ENCODE results near the gene PHYHD1.

PHYHD1 gene

GRCh38 chr9:128901379-128901778, 19.4 kb upstream of the PHYHD1 start:
- ATAC-seq = no peak

GRCh38 chr9:128901822-128902221, 19.0 kb upstream of the PHYHD1 start:
- DNase-seq = no peak

More at GRCh38 chr9:128901379-128901778, 19.4 kb upstream of the PHYHD1 start:
- no peak for DNase-seq

GRCh38 chr9:128902351-128903078, 18.3 kb upstream of the PHYHD1 start:
- ATAC-seq (peak; percentile 89), DNase-seq (peak; percentile 84)

More at GRCh38 chr9:128901822-128902221, 19.0 kb upstream of the PHYHD1 start:
- ATAC-seq = no peak

GRCh38 chr9:128903079-128903461, 17.7 kb upstream of the PHYHD1 start:
- ATAC-seq (no peak), DNase-seq (no peak)

GRCh38 chr9:128903871-128904620, 16.7 kb upstream of the PHYHD1 start:
- ATAC-seq = no peak
- DNase-seq = no peak

- no peak for DNase-seq
- ATAC-seq = no peak
Observed at GRCh38 chr9:128905964-128906363, 14.8 kb upstream of the PHYHD1 start.

- ATAC-seq = no peak
- no peak for DNase-seq
Observed at GRCh38 chr9:128906741-128907140, 14.0 kb upstream of the PHYHD1 start.

- DNase-seq (no peak), ATAC-seq (no peak)
Observed at GRCh38 chr9:128908372-128908771, 12.4 kb upstream of the PHYHD1 start.

GRCh38 chr9:128909859-128910258, 10.9 kb upstream of the PHYHD1 start:
- ATAC-seq = peak; percentile 33

GRCh38 chr9:128910906-128911305, 9.9 kb upstream of the PHYHD1 start:
- ATAC-seq (no peak), DNase-seq (no peak)

More at GRCh38 chr9:128909859-128910258, 10.9 kb upstream of the PHYHD1 start:
- DNase-seq = no peak

- ATAC-seq (no peak), DNase-seq (no peak)
Observed at GRCh38 chr9:128911529-128912035, 9.2 kb upstream of the PHYHD1 start.

- ATAC-seq (peak; percentile 48), DNase-seq (no peak)
Observed at GRCh38 chr9:128912270-128912853, 8.4 kb upstream of the PHYHD1 start.

GRCh38 chr9:128913048-128913900, 7.5 kb upstream of the PHYHD1 start:
- no peak for DNase-seq
- ATAC-seq = no peak

GRCh38 chr9:128913995-128914772, 6.6 kb upstream of the PHYHD1 start:
- DNase-seq (no peak), ATAC-seq (peak; percentile 60)

GRCh38 chr9:128916204-128916603, 4.6 kb upstream of the PHYHD1 start:
- no peak for ATAC-seq
- DNase-seq = no peak

GRCh38 chr9:128916745-128917144, 4.0 kb upstream of the PHYHD1 start:
- ATAC-seq (no peak), DNase-seq (no peak)

GRCh38 chr9:128917151-128917849, 3.5 kb upstream of the PHYHD1 start:
- no peak for DNase-seq
- ATAC-seq = no peak

- DNase-seq (no peak), ATAC-seq (no peak)
Observed at GRCh38 chr9:128918921-128919320, 1.9 kb upstream of the PHYHD1 start.

GRCh38 chr9:128919402-128920089, 1.2 kb upstream of the PHYHD1 start:
- no peak for ATAC-seq

More at GRCh38 chr9:128919402-128920089, 1.2 kb upstream of the PHYHD1 start:
- no peak for DNase-seq

All from stimulated activated naive CD8-positive, alpha-beta T cell treated with anti-CD3 and anti-CD28 coated beads, Interleukin-15, Interleukin-2, amounts not matched to agents 100 U/mL and 50 U/mL, for 24 hours (primary cell).